GM18526 (cell line): Measurements from ENCODE around the gene TPD52L2.

Experiments used
- POLR2A ChIP-seq: IDR thresholded peaks from 3 replicates; pipeline ENCODE4 v1.6.1; 2011; ENCODE audit not compliant: insufficient read length; ENCODE audit errors: extremely low read depth

The TPD52L2 gene

DNA sequence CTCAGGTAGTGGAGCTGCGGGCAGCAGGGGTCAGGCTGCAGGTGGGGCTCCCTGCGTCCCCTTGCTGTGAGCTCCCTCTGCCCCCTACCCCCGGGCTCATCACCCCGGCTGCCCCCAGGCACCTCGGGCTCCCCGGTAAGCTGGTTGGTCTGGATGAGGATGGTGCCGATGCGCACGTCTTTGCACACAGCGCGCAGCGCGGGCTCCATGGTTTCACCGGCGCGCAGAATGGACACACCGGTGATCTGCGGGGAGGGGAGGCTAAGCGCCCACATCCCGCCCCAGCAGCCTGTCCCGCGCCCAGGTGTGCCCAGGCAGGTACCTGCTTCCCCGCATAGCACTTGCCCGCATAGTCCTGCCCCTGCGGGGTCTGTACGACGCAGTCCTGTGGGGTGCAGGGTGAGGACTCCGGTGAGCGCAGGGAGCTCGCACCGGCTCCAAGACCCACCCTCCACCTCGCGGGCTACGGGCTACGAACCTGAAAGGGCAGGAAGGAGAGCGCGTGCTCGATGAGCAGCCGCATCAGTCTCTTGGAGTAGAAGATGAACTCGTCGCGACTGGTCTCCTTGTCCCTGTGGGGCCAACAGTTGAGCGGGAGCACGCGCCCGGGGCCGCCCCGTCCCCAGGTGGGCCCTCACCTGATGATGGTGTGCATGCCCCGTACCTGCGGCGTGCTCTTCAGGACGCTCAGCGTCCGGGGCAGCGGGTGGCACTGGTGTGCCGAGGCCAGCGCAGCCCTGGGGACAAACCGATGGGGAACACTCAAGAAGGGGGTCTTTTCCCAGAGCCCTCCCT is 75.6 kb downstream of the TPD52L2 start:
- TF ChIP-seq POLR2A, result no peak
